Fibroblast of lung (primary cell): ENCODE data around the gene CAMTA1. TPM values are rescaled to one million over a fixed set of nuclear protein-coding genes. Genes with fewer than 3 reads are reported as not detected.

ENCODE experiments used
- DNase-seq, 2 donors: peaks; one replicate each; pipeline versions ENCODE4 v3.0.0 to v3.0.0-alpha.2; 2010; ENCODE audit warnings: low read depth in 2 of 2
- H2AFZ ChIP-seq: 2 replicates; pipeline ENCODE4 v1.5.1; 2012; ENCODE audit warnings: low read length, control low read depth, inconsistent platforms
- H3K27ac ChIP-seq: 2 replicates; pipeline ENCODE4 v1.5.1; 2011; ENCODE audit warnings: low read length, control low read depth; ENCODE audit not compliant: insufficient read depth
- H3K27me3 ChIP-seq: 2 replicates; pipeline ENCODE4 v1.5.1; 2011; ENCODE audit warnings: mild to moderate bottlenecking, low read length; ENCODE audit not compliant: control insufficient read depth, insufficient read depth
- H3K36me3 ChIP-seq: 2 replicates; pipeline ENCODE4 v1.5.1; 2011; ENCODE audit warnings: low read length; ENCODE audit not compliant: control insufficient read depth, insufficient read depth
- H3K4me1 ChIP-seq: 2 replicates; pipeline ENCODE4 v1.5.1; 2011; ENCODE audit warnings: low read length; ENCODE audit not compliant: control insufficient read depth, insufficient read depth; ENCODE audit errors: extremely low read depth
- H3K4me2 ChIP-seq: 2 replicates; pipeline ENCODE4 v1.5.1; 2011; ENCODE audit warnings: low read length, control low read depth; ENCODE audit not compliant: insufficient read depth; ENCODE audit errors: extremely low read depth
- H3K4me3 ChIP-seq, 4 experiments: fragments of 200-600 bp in 1 of 4; sonication (generic) in 1 of 4; replicated peaks in 1 of 4; 2 replicates each; pipeline ENCODE4 v1.5.1; 2011 to 2016; ENCODE audit warnings: low read length in 4 of 4, low read depth in 3 of 4, mild to moderate bottlenecking in 3 of 4, control low read depth in 2 of 4, inconsistent platforms in 1 of 4, mixed read lengths in 1 of 4; ENCODE audit not compliant: insufficient read depth in 1 of 4; ENCODE audit errors: control extremely low read depth in 1 of 4
- H3K79me2 ChIP-seq: 2 replicates; pipeline ENCODE4 v1.5.1; 2012; ENCODE audit warnings: mild to moderate bottlenecking, low read length, inconsistent platforms; ENCODE audit not compliant: control insufficient read depth, insufficient read depth
- H3K9ac ChIP-seq: 2 replicates; pipeline ENCODE4 v1.5.1; 2011; ENCODE audit warnings: mild to moderate bottlenecking, low read length, control low read depth; ENCODE audit not compliant: insufficient read depth
- H3K9me3 ChIP-seq: 2 replicates; pipeline ENCODE4 v1.5.1; 2012; ENCODE audit warnings: low read depth, low read length; ENCODE audit not compliant: control insufficient read depth, insufficient read depth
- H4K20me1 ChIP-seq: 2 replicates; pipeline ENCODE4 v1.5.1; 2011; ENCODE audit warnings: low read length; ENCODE audit not compliant: control insufficient read depth, insufficient read depth; ENCODE audit errors: extremely low read depth
- CTCF ChIP-seq, 2 donors: IDR thresholded peaks in 1 of 2; conservative IDR thresholded peaks in 1 of 2; 1 replicate in 1 of 2; 2 replicates in 1 of 2; pipeline ENCODE4 v1.5.1; 2011 to 2012; ENCODE audit warnings: low read length in 2 of 2, control low read depth in 1 of 2, inconsistent platforms in 1 of 2, low read depth in 1 of 2, mild to moderate bottlenecking in 1 of 2
- EZH2 ChIP-seq: IDR thresholded peaks from 2 replicates; pipeline ENCODE4 v1.5.1; 2012; ENCODE audit warnings: low read length, control low read depth, mild to moderate bottlenecking; ENCODE audit errors: missing control alignments
- polyA plus RNA-seq, 2 donors: library from polyadenylated mRNA; depleted of rRNA in 1 of 2; stranded (reverse) in 1 of 2; unstranded in 1 of 2; fragments of >200 nt; gene quantifications; 2 replicates each; pipeline ENCODE4 v1.2.1, GENCODE V29; 2011 to 2012; ENCODE audit warnings: missing spikeins in 1 of 2
- total RNA-seq: library from RNA; depleted of rRNA; stranded (reverse); fragments of >200 nt; gene quantifications from 2 replicates; pipeline ENCODE4 v1.2.1, GENCODE V29; 2014

CAMTA1 gene
- total and polyA plus RNA-seq, 2 donors (not counting 1 experiment from before 2014, with no cell fraction given) = 47.6 to 86.0 TPM

DNA sequence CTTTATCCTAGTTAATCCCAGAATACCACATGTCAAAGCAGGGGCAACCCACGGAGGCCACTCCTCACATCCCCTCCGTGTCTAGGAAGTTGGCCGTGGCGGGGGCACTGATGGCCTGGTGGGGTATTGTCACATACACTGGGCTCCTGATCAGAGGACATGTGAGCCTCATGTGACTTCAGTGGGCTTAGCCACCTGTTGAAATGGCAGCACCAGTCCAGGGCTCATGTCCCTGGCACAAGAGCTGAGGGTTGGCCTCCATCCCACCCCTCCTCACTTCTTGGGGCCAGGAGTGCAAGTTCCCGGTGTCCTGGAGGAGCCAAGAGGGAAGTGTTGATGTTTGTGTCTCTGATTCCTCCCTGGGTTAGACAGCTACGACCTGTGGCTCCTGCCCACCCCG, 313.4 kb downstream of the CAMTA1 start:
- no peaks in the 10 kb centered on the region for H3K4me1 ChIP-seq
- H2AFZ ChIP-seq = no peak overlapping the region
- H3K9ac ChIP-seq = no peak overlapping the region
- no peak for DNase-seq
- no peaks in the 10 kb centered on the region for H3K27me3 ChIP-seq
- H3K79me2 ChIP-seq = no peaks in the 10 kb centered on the region
- TF ChIP-seq EZH2 (no peak), CTCF (conservative IDR thresholded peaks at IDR 0.05 in 1 of 2, IDR thresholded peaks at IDR 0.05 in 1 of 2; ENCODE audit: low read depth in 1 of 2, low read length in 2 of 2) (no peak)
- no peaks in the 10 kb centered on the region for H4K20me1 ChIP-seq
- H3K4me3 ChIP-seq = no peak overlapping the region
- no peak overlapping the region for H3K4me2 ChIP-seq
- no peaks in the 10 kb centered on the region for H3K36me3 ChIP-seq
- no peak overlapping the region for H3K27ac ChIP-seq
- H3K9me3 ChIP-seq = peaks cover 3% of the 10 kb centered on the region

DNA sequence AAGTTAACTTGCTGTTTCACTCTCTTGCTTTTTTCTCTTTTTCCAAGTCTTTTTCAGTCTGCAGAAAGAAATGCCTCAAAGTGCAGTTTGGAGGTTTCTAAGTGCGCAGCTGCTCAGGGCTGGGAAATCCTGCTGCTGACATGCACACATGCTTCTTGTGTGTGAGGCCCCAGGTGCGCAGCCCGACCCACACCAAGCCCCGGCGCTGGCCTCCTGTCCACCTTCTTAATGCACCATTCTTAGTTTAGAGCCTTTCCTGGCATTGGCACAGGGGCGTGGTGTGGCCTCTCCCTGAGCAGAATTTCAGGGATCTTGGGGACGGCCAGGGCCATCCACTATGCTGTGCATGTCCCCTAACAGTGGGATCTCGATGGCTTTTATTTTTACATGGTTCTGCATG, 315.2 kb downstream of the CAMTA1 start:
- Histone ChIP-seq H3K4me1 (no peaks in the 10 kb centered on the region), H3K79me2 (no peaks in the 10 kb centered on the region), H3K27ac (no peak overlapping the region), H4K20me1 (no peaks in the 10 kb centered on the region), H3K27me3 (no peaks in the 10 kb centered on the region), H3K36me3 (no peaks in the 10 kb centered on the region), H3K9ac (no peak overlapping the region), H3K9me3 (peaks cover 6% of the 10 kb centered on the region), H3K4me2 (no peak overlapping the region), H2AFZ (no peak overlapping the region), H3K4me3 (no peak overlapping the region)
- no peak for TF ChIP-seq CTCF (conservative IDR thresholded peaks at IDR 0.05 in 1 of 2, IDR thresholded peaks at IDR 0.05 in 1 of 2; ENCODE audit: low read depth in 1 of 2, low read length in 2 of 2)
- TF ChIP-seq EZH2 = no peak
- DNase-seq = no peak

DNA sequence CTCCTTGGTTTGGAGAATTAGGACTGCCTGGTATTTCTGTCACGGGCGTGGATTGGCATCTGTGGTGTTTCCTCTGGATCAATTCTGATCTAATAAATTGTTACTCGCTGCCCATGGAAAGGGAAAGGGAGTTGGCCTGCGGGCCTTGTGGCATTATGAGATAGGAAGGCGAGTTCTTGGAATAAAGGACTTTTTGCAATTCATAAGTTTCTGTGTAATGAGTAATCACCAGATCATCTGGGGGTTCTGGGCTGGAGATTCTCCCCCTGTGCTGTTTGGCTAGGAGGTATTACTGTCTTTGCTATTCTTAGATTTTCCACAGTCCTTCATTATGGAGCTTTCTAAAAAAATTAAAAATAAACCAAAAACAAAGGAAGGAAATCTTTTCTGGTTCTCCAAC, 315.9 kb downstream of the CAMTA1 start:
- Histone ChIP-seq H3K79me2 (no peaks in the 10 kb centered on the region), H3K4me2 (no peak overlapping the region), H3K4me1 (no peaks in the 10 kb centered on the region), H3K36me3 (no peaks in the 10 kb centered on the region), H3K27ac (no peak overlapping the region), H3K9me3 (peaks cover 6% of the 10 kb centered on the region), H3K27me3 (no peaks in the 10 kb centered on the region), H2AFZ (no peak overlapping the region), H4K20me1 (no peaks in the 10 kb centered on the region), H3K9ac (no peak overlapping the region), H3K4me3 (no peak overlapping the region)
- peak in 1 of 2 donors; percentile 63 for DNase-seq
- TF ChIP-seq EZH2 = no peak
